K562 (cell line): ENCODE results near the gene CD36. TPM values are rescaled to one million over a fixed set of nuclear protein-coding genes. Genes with fewer than 3 reads are reported as not detected.

Experiments
- ATAC-seq: fragments of 200-7000 bp; cut with Tn5 transposase; 3 replicates; pipeline ENCODE4 v1.9.1; 2020; ENCODE audit warnings: moderate library complexity
- BruUV-seq: library from RNA; stranded (reverse); fragments of 400-500 nt; replicated peaks from 2 replicates; lab custom pipeline; 2021; lab: Mats Ljungman, UMichigan
- CTCF ChIA-PET: fragments of 300-600 bp; formaldehyde crosslinking; extraction: SDS; loops from one replicate; lab custom pipeline; 2021; ENCODE audit warnings: low intra/inter-chr PET ratio; lab: Yijun Ruan, JAX
- POLR2A ChIA-PET: fragments of 300-600, 350-650 bp; sonication (Branson Sonifier 250); formaldehyde crosslinking; extraction: SDS; loops from one replicate; lab custom pipeline; 2021; ENCODE audit warnings: antibody characterized with exemption, inconsistent platforms; lab: Yijun Ruan, JAX
- DNase-seq, 4 experiments: peaks; one replicate each; pipeline versions ENCODE4 v3.0.0 to v3.0.0-alpha.2; 2011 to 2018; ENCODE audit warnings: low spot score in 3 of 4, mixed read lengths in 3 of 4; ENCODE audit errors: extremely low read depth in 1 of 4
- FAIRE-seq: peaks from 2 replicates; lab custom pipeline; 2011; peaks lifted over from hg19 to GRCh38; lab: Jason Lieb, UNC
- H2AFZ ChIP-seq: 2 replicates; pipeline ENCODE4 v1.6.0; 2011; ENCODE audit warnings: low read depth, low read length, control low read depth, inconsistent platforms
- H3K27ac ChIP-seq: fragments of 200-600 bp; 3 replicates; pipeline ENCODE4 v1.8.0; 2011; ENCODE audit warnings: low read depth, mild to moderate bottlenecking, control low read depth, inconsistent platforms, low read length, moderate library complexity, mixed read lengths; ENCODE audit errors: extremely low read depth
- H3K27me3 ChIP-seq, 2 experiments: fragments of 300-600 bp in 1 of 2; 2 replicates in 1 of 2; 3 replicates in 1 of 2; pipeline versions ENCODE4 v1.6.0 to v1.8.0; 2011; ENCODE audit warnings: inconsistent platforms in 2 of 2, low read length in 2 of 2, mild to moderate bottlenecking in 1 of 2, mixed read lengths in 1 of 2, moderate library complexity in 1 of 2; ENCODE audit not compliant: control insufficient read depth in 2 of 2, insufficient read depth in 2 of 2
- H3K36me3 ChIP-seq: fragments of 300-600 bp; 3 replicates; pipeline ENCODE4 v1.8.0; 2011; ENCODE audit warnings: mild to moderate bottlenecking, low read length, inconsistent platforms; ENCODE audit not compliant: control insufficient read depth, insufficient read depth
- H3K4me1 ChIP-seq, 2 experiments: fragments of 200-600 bp in 1 of 2; replicated peaks in 1 of 2; 2 replicates in 1 of 2; 3 replicates in 1 of 2; pipeline versions ENCODE4 v1.5.1 to v1.8.0; 2011; ENCODE audit warnings: inconsistent platforms in 2 of 2, low read length in 2 of 2, mild to moderate bottlenecking in 1 of 2, mixed read lengths in 1 of 2, moderate library complexity in 1 of 2; ENCODE audit not compliant: control insufficient read depth in 2 of 2, insufficient read depth in 2 of 2
- H3K4me2 ChIP-seq: 2 replicates; pipeline ENCODE4 v1.6.1; 2011; ENCODE audit warnings: low read length, control low read depth, inconsistent platforms, mixed read lengths; ENCODE audit not compliant: insufficient read depth
- H3K4me3 ChIP-seq: fragments of 200-600 bp; sonication (generic), shearing (Covaris generic); 2 replicates; pipeline ENCODE4 v1.5.1; 2016; ENCODE audit warnings: control low read depth, inconsistent platforms
- H3K79me2 ChIP-seq: fragments of 200-600 bp; 3 replicates; pipeline ENCODE4 v1.8.0; 2011; ENCODE audit warnings: low read length, inconsistent platforms; ENCODE audit not compliant: control insufficient read depth, insufficient read depth
- H3K9ac ChIP-seq, 2 experiments: 2 replicates each; pipeline versions ENCODE4 v1.6.0 to v1.6.1; 2011; ENCODE audit warnings: low read depth in 2 of 2, low read length in 2 of 2, control low read depth in 1 of 2, inconsistent platforms in 1 of 2, mild to moderate bottlenecking in 1 of 2, mixed read lengths in 1 of 2; ENCODE audit not compliant: insufficient read depth in 1 of 2
- H3K9me1 ChIP-seq: one replicate; pipeline ENCODE4 v1.6.0; 2011; ENCODE audit warnings: inconsistent platforms, mild to moderate bottlenecking, low read length, moderate library complexity; ENCODE audit not compliant: control insufficient read depth, insufficient read depth
- H3K9me3 ChIP-seq: replicated peaks from 2 replicates; pipeline ENCODE4 v1.5.1; 2011; ENCODE audit warnings: low read depth, low read length, inconsistent platforms; ENCODE audit not compliant: control insufficient read depth, insufficient read depth
- H4K20me1 ChIP-seq: replicated peaks from 2 replicates; pipeline ENCODE4 v1.6.1; 2011; ENCODE audit warnings: low read length, inconsistent platforms, mixed read lengths; ENCODE audit not compliant: control insufficient read depth, insufficient read depth
- EGR1 ChIP-seq: fragments of 450-650 bp; conservative IDR thresholded peaks from 2 replicates; pipeline ENCODE4 v1.6.1; 2017; ENCODE audit warnings: mild to moderate bottlenecking
- ELF4 ChIP-seq: fragments of 450-650 bp; formaldehyde crosslinking; IDR thresholded peaks from 2 replicates; pipeline ENCODE4 v1.4.0; 2022; ENCODE audit warnings: missing genetic modification characterization
- HMGN3 ChIP-seq: IDR thresholded peaks from 2 replicates; pipeline ENCODE4 v1.6.1; 2011; ENCODE audit warnings: borderline replicate concordance, low read depth, mild to moderate bottlenecking, mixed read lengths, low read length; ENCODE audit not compliant: insufficient read length; ENCODE audit errors: extremely low read depth
- JUND ChIP-seq, 2 experiments: IDR thresholded peaks; 2 replicates in 1 of 2; 3 replicates in 1 of 2; pipeline ENCODE4 v1.6.1; 2011; ENCODE audit warnings: borderline replicate concordance in 2 of 2, low read depth in 2 of 2, low read length in 2 of 2, improper control_type of control experiment in 1 of 2, missing biosample characterization in 1 of 2, missing genetic modification characterization in 1 of 2, missing genetic modification reagents in 1 of 2
- NCOR1 ChIP-seq: fragments of 450-650 bp; IDR thresholded peaks from 2 replicates; pipeline ENCODE4 v1.6.1; 2016; ENCODE audit warnings: mild to moderate bottlenecking, moderate library complexity
- PML ChIP-seq: IDR thresholded peaks from 2 replicates; pipeline ENCODE4 v1.6.1; 2012; ENCODE audit warnings: low read length, inconsistent platforms
- RBM25 ChIP-seq: fragments of 200-400 bp; formaldehyde crosslinking; IDR thresholded peaks from 2 replicates; pipeline ENCODE4 v1.6.1; 2018; ENCODE audit warnings: low read length, low read depth, moderate library complexity; ENCODE audit not compliant: severe bottlenecking
- TSHZ1 ChIP-seq: fragments of 250-450 bp; sonication (Bioruptor Pico); IDR thresholded peaks from 2 replicates; pipeline ENCODE4 v1.4.0; 2020; ENCODE audit warnings: mild to moderate bottlenecking, moderate library complexity
- WGBS: fragments of 100-300 bp; shearing (Covaris generic); methylation state at CpG from one replicate; pipeline ENCODE4 v1.1.6; 2016; ENCODE audit warnings: low coverage, mixed read lengths; ENCODE audit not compliant: insufficient coverage; ENCODE audit errors: missing lambda C conversion rate; 5-methylcytosine and 5-hydroxymethylcytosine counted together
- in situ Hi-C: fragments of 300-500 bp; cut with MboI; formaldehyde crosslinking; loops from 4 replicates; pipeline ENCODE4 v1.15.0; 2018; ENCODE audit warnings: inconsistent platforms, mixed read lengths
- intact Hi-C: fragments of 100-400 bp; cut with micrococcal nuclease; formaldehyde crosslinking; loops from 2 replicates; pipeline ENCODE4 v1.14.2; 2022
- polyA plus RNA-seq, 8 experiments: library from polyadenylated mRNA; depleted of rRNA in 4 of 8; stranded (reverse) in 5 of 8; unstranded in 3 of 8; fragments of >200 nt; fragmentation: Nextera tagmentation in 2 of 8; fragmentation: Illumina TruSeq in 1 of 8; extraction: Ambion mirVana in 2 of 8; extraction: Trizol in 1 of 8; gene quantifications; 2 replicates each; pipeline versions ENCODE4 v1.2.1 to v1.2.3, GENCODE V29; 2011 to 2014; ENCODE audit warnings: inconsistent platforms in 1 of 8, missing spikeins in 1 of 8
- total RNA-seq, 7 experiments: library from RNA; depleted of rRNA in 6 of 7; stranded (reverse); fragments of >200 nt in 6 of 7; fragmentation: Illumina TruSeq in 2 of 7; extraction: Trizol in 2 of 7; gene quantifications; 2 replicates each; pipeline versions ENCODE4 v1.2.1 to v1.2.3, GENCODE V29; 2011 to 2021; ENCODE audit warnings: low replicate concordance in 1 of 7

CD36 gene
- total and polyA plus RNA-seq, 9 of the 15 experiments (the other 6 are each of a cell fraction or from before 2014, with no cell fraction given): 0.09 to 4.0 (median 0.42) TPM

- ChIA-PET CTCF (no interaction called here), POLR2A (no interaction called here)
- in situ Hi-C loops (no loop called here), intact Hi-C loops (loop anchor here (10.0 kb wide), 1 partner anchor 552 kb away; no protein-coding TSS in a partner anchor)
- WGBS: 6% methylated on average over 1 of the region's 1 CpG
- Histone ChIP-seq H3K9ac (no peak overlapping the region), H3K4me2 (no peak overlapping the region), H3K27me3 (no peaks in the 10 kb centered on the region), H3K4me1 (no peaks in the 10 kb centered on the region), H3K79me2 (no peaks in the 10 kb centered on the region), H3K27ac (no peak overlapping the region), H3K4me3 (no peak overlapping the region), H2AFZ (no peak overlapping the region), H3K9me3 (no peaks in the 10 kb centered on the region), H3K36me3 (no peaks in the 10 kb centered on the region), H3K9me1 (no peaks in the 10 kb centered on the region), H4K20me1 (no peaks in the 10 kb centered on the region)
- no peak for DNase-seq
- ATAC-seq: no peak
- no TSS peak for BruUV-seq
- TF ChIP-seq RBM25 (no peak), EGR1 (no peak), TSHZ1 (CRISPR knock-in tag) (no peak), JUND (IDR thresholded peaks at IDR 0.05; ENCODE audit: borderline replicate concordance, low read depth, low read length) (no peak), JUND (tag; IDR thresholded peaks at IDR 0.05; ENCODE audit: borderline replicate concordance, low read depth, low read length) (no peak), NCOR1 (no peak), ELF4 (CRISPR knock-in tag) (no peak), HMGN3 (no peak), PML (no peak)
- FAIRE-seq: no peak
These were observed 64.8 kb downstream of the CD36 start for GRCh38 chr7:80703272-80703671.
